Measurements from ENCODE around the gene SRGAP3.

Gene SRGAP3

DNA sequence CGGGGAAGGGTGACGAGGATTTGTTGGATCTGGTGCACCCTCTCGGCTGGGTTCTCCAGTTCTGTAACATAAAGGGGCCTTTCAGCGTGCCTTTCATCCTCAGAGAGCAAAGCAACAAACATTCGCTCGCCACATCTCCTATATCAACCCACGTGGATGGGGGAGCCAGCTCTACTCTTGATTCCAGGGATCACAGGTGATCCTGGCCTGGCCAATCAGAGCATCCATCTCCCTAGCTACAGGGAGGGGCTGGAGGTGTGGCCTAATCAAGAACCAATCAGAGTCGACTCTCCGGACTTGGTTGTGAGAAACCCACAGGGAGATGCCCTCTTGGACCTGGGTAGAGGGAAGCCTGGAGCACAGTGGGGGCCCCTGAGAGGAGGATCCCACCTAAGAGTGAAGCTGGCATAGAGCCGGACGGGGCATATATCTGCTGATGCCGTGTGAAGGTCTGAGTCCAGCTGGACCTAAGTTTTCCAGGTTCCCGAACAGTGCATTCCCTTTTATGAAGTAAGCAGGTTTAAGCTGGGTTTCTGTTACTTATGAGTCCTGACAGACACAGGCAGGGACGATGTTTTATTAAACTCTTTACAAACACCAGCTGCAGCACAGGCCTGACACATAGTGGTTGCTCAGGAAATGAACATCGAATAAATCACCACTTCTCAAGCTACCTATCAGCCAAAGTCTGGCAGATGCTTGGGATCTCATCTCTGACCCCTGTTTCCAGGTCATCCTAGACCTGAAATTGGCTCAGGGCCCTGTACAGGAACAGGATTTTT, 235.5 kb downstream of the SRGAP3 start:
- TF ChIP-seq Cebpa-rat (IDR thresholded peaks at IDR 0.05): no peak
- Histone ChIP-seq H3K36me3 (peaks cover 23% of the 10 kb centered on the region), H3K9ac (no peak overlapping the region), H3K4me3 (no peak overlapping the region), H3K27ac (no peak overlapping the region), H3K9me3 (0 out of 2 replicates have a peak, but pooled peaks cover 4% of the 10 kb centered on the region), H4K20me1 (no peaks in the 10 kb centered on the region), H3K4me1 (peaks cover 7% of the 10 kb centered on the region; the same call in 1 of the 2 replicates), H3K27me3 (no peaks in the 10 kb centered on the region), H3K4me2 (no peak overlapping the region)

DNA sequence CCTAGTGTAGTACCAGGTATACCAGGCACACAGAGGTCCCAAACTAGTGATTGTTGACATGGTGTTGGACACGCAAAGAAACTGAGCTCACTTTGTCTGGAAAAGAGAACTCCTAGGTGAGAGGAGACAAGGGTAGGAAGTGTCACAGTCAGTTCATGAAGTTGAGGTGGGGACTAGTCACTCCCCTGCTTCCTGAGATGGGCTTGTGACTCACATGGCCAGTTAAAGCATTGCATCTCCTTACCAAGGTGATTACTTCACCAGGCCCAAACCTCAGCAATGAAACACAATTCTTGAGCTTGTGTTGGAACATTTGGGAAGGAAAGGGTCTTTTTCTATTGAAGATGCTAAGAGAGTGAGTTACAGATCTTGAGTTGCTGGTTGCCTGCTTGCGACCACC, 236.9 kb downstream of the SRGAP3 start:
- Histone ChIP-seq H3K36me3 (peaks cover 23% of the 10 kb centered on the region), H3K27ac (no peak overlapping the region), H3K9ac (no peak overlapping the region), H4K20me1 (no peaks in the 10 kb centered on the region), H3K27me3 (no peaks in the 10 kb centered on the region), H3K4me2 (no peak overlapping the region), H3K4me3 (no peak overlapping the region), H3K4me1 (peaks cover 7% of the 10 kb centered on the region; the same call in 1 of the 2 replicates), H3K9me3 (0 out of 2 replicates have a peak, but pooled peaks cover 4% of the 10 kb centered on the region)
- no peak for TF ChIP-seq Cebpa-rat (IDR thresholded peaks at IDR 0.05)

DNA sequence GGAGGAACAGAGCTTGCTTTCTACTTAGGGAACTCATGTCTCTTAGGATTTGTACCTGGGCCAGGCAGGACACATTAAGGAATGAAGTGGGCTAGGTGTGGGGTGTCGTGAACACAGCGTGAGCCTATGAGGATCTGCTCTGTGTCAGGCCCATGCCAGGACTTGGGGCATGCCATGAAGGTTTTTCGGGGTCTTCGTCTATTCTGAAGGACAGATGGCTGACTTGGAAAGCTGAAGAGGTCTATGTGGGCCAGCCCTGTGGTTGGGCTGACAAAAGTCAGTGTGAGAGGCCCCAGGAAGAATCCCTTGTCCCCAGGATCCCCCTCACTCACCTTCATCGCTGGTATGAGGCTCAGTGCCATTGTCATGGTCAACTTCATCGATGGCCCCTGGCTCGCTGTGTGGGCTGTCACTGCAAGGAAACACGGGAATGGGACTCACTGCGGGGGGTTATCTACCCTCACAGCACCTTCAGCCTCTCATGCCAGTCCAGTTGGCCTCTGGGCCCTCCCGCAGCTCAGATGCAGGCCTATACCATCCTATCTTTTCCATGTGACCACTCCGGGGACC, 239.4 kb downstream of the SRGAP3 start:
- Histone ChIP-seq H3K9ac (no peak overlapping the region), H3K4me1 (peaks cover 7% of the 10 kb centered on the region; the same call in 1 of the 2 replicates), H4K20me1 (no peaks in the 10 kb centered on the region), H3K36me3 (peaks cover 23% of the 10 kb centered on the region), H3K4me3 (no peak overlapping the region), H3K27ac (no peak overlapping the region), H3K4me2 (no peak overlapping the region), H3K27me3 (no peaks in the 10 kb centered on the region), H3K9me3 (0 out of 2 replicates have a peak, but pooled peaks cover 4% of the 10 kb centered on the region)
- TF ChIP-seq Cebpa-rat (IDR thresholded peaks at IDR 0.05): no peak

DNA sequence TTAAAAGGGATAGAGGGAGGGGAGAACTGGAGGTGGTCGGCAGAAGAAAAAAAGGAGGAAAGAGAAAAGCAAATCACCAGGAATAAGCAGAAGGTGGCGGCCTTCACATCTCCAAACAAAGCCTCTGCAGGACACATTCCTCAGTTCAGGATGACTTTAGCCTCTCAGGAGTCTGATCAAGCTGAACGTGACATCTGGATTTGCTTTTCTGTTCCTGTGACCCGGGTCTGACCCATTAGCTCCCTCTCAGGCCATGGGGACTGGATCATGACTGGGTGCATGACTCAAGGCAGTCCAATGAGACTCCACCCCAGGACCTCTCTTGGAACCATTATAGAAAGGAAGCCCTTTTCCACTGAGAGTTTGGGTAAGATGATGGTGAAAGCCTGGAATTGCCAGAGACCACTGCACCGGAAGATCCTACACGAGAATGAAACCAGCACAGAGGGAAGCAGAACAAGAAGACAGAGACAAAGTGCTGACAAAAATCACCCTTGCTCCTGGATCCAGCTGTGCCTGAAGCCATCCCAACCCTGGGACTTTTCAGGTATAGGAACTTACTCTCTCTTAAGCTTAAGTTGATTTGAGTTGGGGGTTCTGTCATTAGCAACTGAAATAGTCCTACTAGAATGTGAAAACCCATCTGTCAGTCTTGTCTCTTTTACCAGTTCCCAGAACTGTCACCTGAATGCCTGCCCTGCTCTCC, 240.7 kb downstream of the SRGAP3 start:
- no peak overlapping the region for H3K4me3 ChIP-seq
- H4K20me1 ChIP-seq: no peaks in the 10 kb centered on the region
- H3K4me1 ChIP-seq: peaks cover 7% of the 10 kb centered on the region; the same call in 1 of the 2 replicates
- H3K9me3 ChIP-seq: 0 out of 2 replicates have a peak, but pooled peaks cover 2% of the 10 kb centered on the region
- no peak overlapping the region for H3K4me2 ChIP-seq
- peaks cover 20% of the 10 kb centered on the region for H3K36me3 ChIP-seq
- TF ChIP-seq Cebpa-rat (IDR thresholded peaks at IDR 0.05): no peak
- H3K9ac ChIP-seq: no peak overlapping the region
- no peak overlapping the region for H3K27ac ChIP-seq
- no peaks in the 10 kb centered on the region for H3K27me3 ChIP-seq

DNA sequence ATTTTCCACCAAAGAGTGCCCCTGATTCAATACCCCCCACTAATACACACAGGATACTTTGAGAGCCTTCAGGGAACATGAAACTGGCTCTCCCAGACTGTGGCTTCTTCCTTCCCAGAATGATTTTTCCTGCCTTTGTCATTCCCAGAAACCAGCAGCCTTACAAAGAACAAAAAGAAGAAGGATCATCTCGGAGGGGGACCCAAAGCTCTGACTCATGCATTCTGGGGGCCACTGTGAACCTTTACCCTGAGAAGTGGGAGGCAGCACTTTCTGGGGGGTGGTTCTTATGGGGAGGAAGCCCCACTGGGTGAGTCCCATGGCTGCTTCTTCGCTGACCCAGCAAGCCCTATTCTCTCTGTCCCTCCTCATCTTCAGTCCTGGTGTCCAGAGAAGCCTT, 241.5 kb downstream of the SRGAP3 start:
- no peak overlapping the region for H3K4me2 ChIP-seq
- H3K9ac ChIP-seq: no peak overlapping the region

DNA sequence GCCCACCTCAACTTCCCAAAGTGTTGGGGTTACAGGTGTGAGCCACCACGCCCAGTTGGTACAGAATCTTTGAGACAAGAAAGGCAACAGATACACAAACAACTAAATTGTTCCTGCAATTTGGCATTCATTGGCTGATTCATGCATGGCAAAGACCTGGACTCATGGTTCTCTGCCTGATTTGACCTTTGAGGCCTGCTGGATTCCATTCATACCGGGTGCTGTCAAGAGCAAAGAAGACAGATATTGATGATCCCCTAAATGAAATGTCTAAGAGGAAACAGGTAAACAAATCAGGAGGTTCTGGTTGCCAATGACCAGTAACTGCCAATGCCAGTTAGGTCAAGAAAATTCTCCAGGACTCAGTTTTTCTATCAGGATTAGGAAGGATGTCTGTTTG, 242.2 kb downstream of the SRGAP3 start:
- Histone ChIP-seq H3K4me1 (peaks cover 2% of the 10 kb centered on the region; the same call in 1 of the 2 replicates), H3K27me3 (no peaks in the 10 kb centered on the region), H3K9me3 (no peaks in the 10 kb centered on the region), H3K27ac (no peak overlapping the region), H3K36me3 (peaks cover 7% of the 10 kb centered on the region; the same call in 1 of the 2 replicates), H3K4me2 (no peak overlapping the region), H3K4me3 (no peak overlapping the region), H3K9ac (no peak overlapping the region), H4K20me1 (no peaks in the 10 kb centered on the region)
- no peak for TF ChIP-seq Cebpa-rat (IDR thresholded peaks at IDR 0.05)

More for the DNA sequence above, 241.5 kb downstream of the SRGAP3 start:
- Histone ChIP-seq H3K27ac (no peak overlapping the region), H4K20me1 (no peaks in the 10 kb centered on the region), H3K4me1 (peaks cover 7% of the 10 kb centered on the region; the same call in 1 of the 2 replicates), H3K4me3 (no peak overlapping the region), H3K36me3 (peaks cover 12% of the 10 kb centered on the region), H3K27me3 (no peaks in the 10 kb centered on the region), H3K9me3 (no peaks in the 10 kb centered on the region)
- no peak for TF ChIP-seq Cebpa-rat (IDR thresholded peaks at IDR 0.05)

DNA sequence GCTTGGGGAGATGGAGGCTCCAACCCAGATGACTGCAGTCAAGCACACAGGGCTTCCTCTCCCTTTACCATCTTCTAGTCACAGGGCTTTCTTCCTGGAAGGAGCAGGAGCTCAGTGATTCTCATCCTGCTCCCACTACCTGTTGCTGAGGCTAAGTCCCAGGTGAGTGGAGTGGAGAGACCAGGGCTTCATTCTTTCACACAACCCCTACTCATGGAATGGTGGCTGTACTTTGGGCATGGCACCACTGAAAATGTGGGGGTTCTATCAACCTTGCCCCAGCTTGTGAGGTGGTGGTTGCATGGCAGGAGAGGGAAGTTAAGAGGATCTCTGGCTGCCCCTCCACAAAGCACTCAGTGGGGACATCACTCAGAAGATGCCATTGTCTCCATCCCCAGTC, 249.4 kb downstream of the SRGAP3 start:
- no peaks in the 10 kb centered on the region for H3K27me3 ChIP-seq
- no peaks in the 10 kb centered on the region for H3K9me3 ChIP-seq
- no peaks in the 10 kb centered on the region for H3K4me1 ChIP-seq
- TF ChIP-seq Cebpa-rat (IDR thresholded peaks at IDR 0.05): no peak
- H3K27ac ChIP-seq: no peak overlapping the region
- no peak overlapping the region for H3K4me2 ChIP-seq
- no peaks in the 10 kb centered on the region for H3K36me3 ChIP-seq
- no peaks in the 10 kb centered on the region for H4K20me1 ChIP-seq
- no peak overlapping the region for H3K4me3 ChIP-seq
- no peak overlapping the region for H3K9ac ChIP-seq

DNA sequence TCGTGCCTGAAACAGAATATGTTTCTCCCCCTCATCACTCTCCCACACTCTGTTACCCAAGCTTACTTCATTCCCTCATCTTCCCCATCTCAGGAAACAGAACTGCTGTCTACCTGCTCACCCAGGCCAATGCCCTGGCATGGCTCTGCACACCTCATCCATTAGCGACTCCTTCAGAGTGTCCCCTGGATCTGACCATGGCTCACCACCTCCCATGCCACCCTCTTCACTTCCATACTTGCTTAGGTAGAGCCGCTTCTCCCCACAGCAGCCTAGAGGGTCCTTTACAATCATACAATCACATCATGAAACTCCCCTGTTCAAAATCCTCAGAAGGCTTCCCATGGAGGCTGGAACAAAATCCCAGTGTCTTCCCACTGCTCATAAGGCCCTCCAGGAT, 252.3 kb downstream of the SRGAP3 start:
- no peak for TF ChIP-seq Cebpa-rat (IDR thresholded peaks at IDR 0.05)
- Histone ChIP-seq H3K27ac (no peak overlapping the region), H3K27me3 (no peaks in the 10 kb centered on the region), H3K4me3 (no peak overlapping the region), H3K4me1 (no peaks in the 10 kb centered on the region), H3K4me2 (no peak overlapping the region), H3K36me3 (no peaks in the 10 kb centered on the region), H3K9me3 (no peaks in the 10 kb centered on the region), H4K20me1 (no peaks in the 10 kb centered on the region), H3K9ac (no peak overlapping the region)

DNA sequence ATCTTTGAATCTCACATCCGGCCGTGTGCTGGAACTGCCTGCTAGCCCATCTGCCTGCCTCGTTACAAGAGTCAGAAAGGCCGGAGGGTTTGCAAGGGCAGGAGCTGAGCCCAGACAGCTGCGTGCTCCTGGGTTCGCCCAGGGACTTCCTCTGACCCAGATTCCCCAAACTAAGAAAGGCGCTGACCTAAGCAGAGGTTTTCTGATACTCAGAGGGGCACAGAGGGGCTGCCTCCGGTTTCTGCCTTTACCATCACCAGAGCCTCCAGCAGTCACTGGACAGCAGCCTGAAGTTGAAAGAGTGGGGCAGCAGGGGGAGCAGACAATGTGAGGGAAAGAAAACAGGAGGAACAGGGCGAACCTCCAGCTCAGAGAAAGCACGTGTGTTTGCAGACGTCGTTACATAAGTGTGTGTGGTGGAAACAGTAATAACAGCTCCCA, 252.7 kb downstream of the SRGAP3 start:
- Histone ChIP-seq H3K4me1 (no peaks in the 10 kb centered on the region), H3K4me2 (no peak overlapping the region), H3K36me3 (no peaks in the 10 kb centered on the region), H3K27me3 (no peaks in the 10 kb centered on the region), H4K20me1 (no peaks in the 10 kb centered on the region), H3K27ac (no peak overlapping the region), H3K4me3 (no peak overlapping the region), H3K9ac (no peak overlapping the region), H3K9me3 (no peaks in the 10 kb centered on the region)
- no peak for TF ChIP-seq Cebpa-rat (IDR thresholded peaks at IDR 0.05)

DNA sequence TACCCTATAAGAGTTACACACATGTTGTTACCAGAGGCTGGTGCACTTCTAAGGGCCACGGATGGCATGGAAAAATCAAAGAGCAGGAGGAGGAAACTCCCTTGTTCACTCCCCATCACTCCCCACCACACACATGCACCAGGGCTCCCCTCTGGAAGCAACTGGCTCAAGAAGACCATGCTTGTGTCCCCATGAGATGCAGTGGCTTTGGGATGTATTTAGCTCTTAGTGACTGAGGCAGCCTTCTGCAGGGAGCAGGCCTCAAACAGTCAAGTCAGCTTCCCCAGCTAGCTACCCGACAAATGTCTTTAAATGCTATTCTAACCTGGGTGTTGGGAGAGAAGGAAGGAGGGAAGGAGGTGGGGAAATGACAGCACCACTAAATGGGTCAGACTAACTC, 253.2 kb downstream of the SRGAP3 start:
- Histone ChIP-seq H3K4me1 (peaks cover 2% of the 10 kb centered on the region), H3K27ac (no peak overlapping the region), H3K9ac (no peak overlapping the region), H3K36me3 (no peaks in the 10 kb centered on the region), H3K4me3 (no peak overlapping the region), H3K27me3 (no peaks in the 10 kb centered on the region), H3K9me3 (no peaks in the 10 kb centered on the region), H4K20me1 (no peaks in the 10 kb centered on the region), H3K4me2 (no peak overlapping the region)
- no peak for TF ChIP-seq Cebpa-rat (IDR thresholded peaks at IDR 0.05)

All from BLaER1 (cell line).